22Rv1 (cell line): Measurements from ENCODE around the gene ME3.

Experiments
- CTCF ChIP-seq: fragments of 450-650 bp; IDR thresholded peaks from 2 replicates; pipeline ENCODE4 v1.5.1; 2017; ENCODE audit warnings: mild to moderate bottlenecking
- ZFX ChIP-seq: fragments of 450-650 bp; IDR thresholded peaks from 2 replicates; pipeline ENCODE4 v1.6.1; 2017; ENCODE audit warnings: antibody characterized with exemption, borderline replicate concordance

- TF ChIP-seq CTCF: no peak
- TF ChIP-seq ZFX: no peak
These were observed 45.5 kb upstream of the ME3 start for GRCh38 chr11:86717817-86718501.
